NCI-H748 (cell line): ENCODE results near the gene GOLGA6L7.
"Not testable (repeated sequence)": the region's sequence is repeated elsewhere in the genome, so short reads cannot be mapped to it uniquely, and the experiment has no call there.

Experiments used
- DNase-seq: peaks from one replicate; lab custom pipeline; 2025; ENCODE audit not compliant: unreplicated experiment; lab: John Stamatoyannopoulos, UW

Gene GOLGA6L7

GRCh38 chr15:28844147-28844546, 4.3 kb downstream of the GOLGA6L7 start:
- DNase-seq: not testable (repeated sequence)

- not testable (repeated sequence) for DNase-seq
Measured at GRCh38 chr15:28843520-28843919, 4.9 kb downstream of the GOLGA6L7 start.

- DNase-seq: not testable (repeated sequence)
Measured at GRCh38 chr15:28842210-28842609, 6.2 kb downstream of the GOLGA6L7 start.

GRCh38 chr15:28840285-28840684, 8.2 kb downstream of the GOLGA6L7 start:
- DNase-seq: not testable (repeated sequence)

- not testable (repeated sequence) for DNase-seq
Measured at GRCh38 chr15:28834957-28835585, 13.4 kb downstream of the GOLGA6L7 start.

GRCh38 chr15:28831897-28832587, 16.4 kb downstream of the GOLGA6L7 start:
- DNase-seq: peak; percentile 92

GRCh38 chr15:28821420-28821819, 27.0 kb downstream of the GOLGA6L7 start:
- not testable (repeated sequence) for DNase-seq

- not testable (repeated sequence) for DNase-seq
Measured at GRCh38 chr15:28819930-28820295, 28.5 kb downstream of the GOLGA6L7 start.

- not testable (repeated sequence) for DNase-seq
Measured at GRCh38 chr15:28819019-28819929, 29.2 kb downstream of the GOLGA6L7 start.

- not testable (repeated sequence) for DNase-seq
Measured at GRCh38 chr15:28818168-28818567, 30.3 kb downstream of the GOLGA6L7 start.

- DNase-seq: not testable (repeated sequence)
Measured at GRCh38 chr15:28814059-28814458, 34.4 kb downstream of the GOLGA6L7 start.

- DNase-seq: not testable (repeated sequence)
Measured at GRCh38 chr15:28813392-28813791, 35.1 kb downstream of the GOLGA6L7 start.

- peak; percentile 23 for DNase-seq
Measured at GRCh38 chr15:28811852-28812550, 36.4 kb downstream of the GOLGA6L7 start.

GRCh38 chr15:28810444-28810843, 38.0 kb downstream of the GOLGA6L7 start:
- DNase-seq: not testable (repeated sequence)

GRCh38 chr15:28808136-28808535, 40.3 kb downstream of the GOLGA6L7 start:
- DNase-seq: not testable (repeated sequence)

- DNase-seq: peak; percentile 83
Measured at GRCh38 chr15:28800366-28800765, 48.1 kb downstream of the GOLGA6L7 start.

- DNase-seq: not testable (repeated sequence)
Measured at GRCh38 chr15:28798234-28798633, 50.2 kb downstream of the GOLGA6L7 start.

GRCh38 chr15:28794231-28794630, 54.2 kb downstream of the GOLGA6L7 start:
- not testable (repeated sequence) for DNase-seq
